Stomach (tissue), 9 donors: ENCODE measurements around the gene ZXDC. TPM values are rescaled to one million over a fixed set of nuclear protein-coding genes. Genes with fewer than 3 reads are reported as not detected.

Experiments
- DNase-seq, 2 donors: peaks; one replicate each; pipeline versions ENCODE4 v3.0.0 to v3.0.0-alpha.2; 2013 to 2019
- H3K27ac ChIP-seq, 5 donors: fragments of 200-600 bp in 4 of 5; sonication (generic) in 4 of 5; one replicate each; pipeline ENCODE4 v1.5.1; 2013 to 2019; ENCODE audit warnings: mild to moderate bottlenecking in 1 of 5, moderate library complexity in 1 of 5
- H3K27me3 ChIP-seq, 3 donors: fragments of 200-600 bp; sonication (generic); one replicate each; pipeline ENCODE4 v1.5.1; 2017 to 2019; ENCODE audit warnings: mixed run types in 1 of 3
- H3K36me3 ChIP-seq, 4 donors: fragments of 200-600 bp; sonication (generic); 1 replicate in 3 of 4; 2 replicates in 1 of 4; pipeline ENCODE4 v1.5.1; 2016 to 2019
- H3K4me1 ChIP-seq, 4 donors: fragments of 200-600 bp; sonication (generic); one replicate each; pipeline ENCODE4 v1.5.1; 2016 to 2019
- H3K4me3 ChIP-seq, 4 donors: fragments of 200-600 bp; sonication (generic) in 3 of 4; one replicate each; pipeline ENCODE4 v1.5.1; 2016 to 2019; ENCODE audit warnings: mild to moderate bottlenecking in 1 of 4
- H3K9me3 ChIP-seq, 4 donors: fragments of 200-600 bp; sonication (generic); one replicate each; pipeline ENCODE4 v1.5.1; 2016 to 2019
- CTCF ChIP-seq, 7 experiments: fragments of 450-650 bp in 4 of 7; fragments of 200-600 bp in 3 of 7; sonication (generic) in 3 of 7; IDR thresholded peaks; one replicate each; pipeline ENCODE4 v1.5.1; 2016 to 2019; ENCODE audit warnings: antibody characterized with exemption in 7 of 7, control low read depth in 2 of 7, mild to moderate bottlenecking in 1 of 7
- EP300 ChIP-seq: sonication (generic); formaldehyde crosslinking; IDR thresholded peaks from one replicate; pipeline ENCODE4 v1.6.1; 2017; ENCODE audit warnings: antibody characterized with exemption
- POLR2A ChIP-seq, 4 donors: fragments of 450-650 bp; IDR thresholded peaks; one replicate each; pipeline ENCODE4 v1.6.1; 2016; ENCODE audit warnings: antibody characterized with exemption in 4 of 4, control low read depth in 2 of 4, mild to moderate bottlenecking in 1 of 4, moderate library complexity in 1 of 4
- POLR2AphosphoS5 ChIP-seq, 3 donors: sonication (generic); formaldehyde crosslinking; IDR thresholded peaks; one replicate each; pipeline ENCODE4 v1.6.1; 2016; ENCODE audit warnings: antibody characterized with exemption in 3 of 3
- WGBS, 5 donors: extraction: QIAGEN DNeasy Blood & Tissue Kit in 3 of 5; methylation state at CpG; one replicate each; pipeline versions ENCODE4 v1.1.5 to v1.1.7; 2013 to 2018; 5-methylcytosine and 5-hydroxymethylcytosine counted together
- intact Hi-C: fragments of 100-400 bp; cut with DNase I; formaldehyde crosslinking; loops from one replicate; pipeline ENCODE4 v1.15.1; 2023; ENCODE audit warnings: low total_unique reads
- polyA plus RNA-seq, 3 donors: library from polyadenylated mRNA; stranded (reverse); fragments of 200-250 nt; gene quantifications; one replicate each; pipeline ENCODE4 v1.2.3, GENCODE V29; 2013
- total RNA-seq, 5 donors: library from RNA; depleted of rRNA; stranded (reverse); fragments of >200 nt; gene quantifications; one replicate each; pipeline versions ENCODE4 v1.1.0 to v1.2.3, GENCODE V29; 2014 to 2016
- donor health status: healthy with polysubstance abuse.
- donor health status: Bipolar disorder and iron deficiency.
- donor health status: healthy.

Gene ZXDC
- total and polyA plus RNA-seq, 8 donors, result 6.1 to 73.2 (median 22.4) TPM

- peaks cover 0 to 5% (median 2%) of the 10 kb centered on the region in 4 donors for H3K4me1 ChIP-seq
- intact Hi-C loops, result no loop called here
- H3K36me3 ChIP-seq, result no peaks in the 10 kb centered on the region
- no peak overlapping the region for H3K27ac ChIP-seq
- H3K4me3 ChIP-seq, result no peak overlapping the region
- no peak for TF ChIP-seq POLR2A (IDR thresholded peaks at IDR 0.05)
- DNase-seq, result peak in 1 of 2 donors; percentile 50
- no peaks in the 10 kb centered on the region for H3K9me3 ChIP-seq
- no peaks in the 10 kb centered on the region for H3K27me3 ChIP-seq
- 77 to 86% (median 83%) methylated on average over 11 to 16 of the region's 16 CpGs for WGBS, 5 donors
Observed at GRCh38 chr3:126481808-126482502, 6.3 kb upstream of the ZXDC start.

GRCh38 chr3:126480861-126481260, 5.2 kb upstream of the ZXDC start:
- WGBS, 5 donors, result 57 to 81% (median 64%) methylated on average over 8 of the region's 8 CpGs
- DNase-seq, result no peak

GRCh38 chr3:126480206-126480605, 4.5 kb upstream of the ZXDC start:
- Histone ChIP-seq H3K27ac (no peak overlapping the region), H3K4me3 (no peak overlapping the region), H3K9me3 (no peaks in the 10 kb centered on the region), H3K27me3 (no peaks in the 10 kb centered on the region), H3K36me3 (no peaks in the 10 kb centered on the region), H3K4me1 (peaks cover 3 to 10% (median 8%) of the 10 kb centered on the region in 4 donors)
- WGBS, 5 donors, result 77 to 92% (median 89%) methylated on average over 5 of the region's 5 CpGs
- intact Hi-C loops, result no loop called here
- TF ChIP-seq EP300 (no peak), POLR2A (IDR thresholded peaks at IDR 0.05) (no peak), POLR2AphosphoS5 (IDR thresholded peaks at IDR 0.05) (no peak), CTCF (IDR thresholded peaks at IDR 0.05) (no peak)
- DNase-seq, result no peak

More at GRCh38 chr3:126480861-126481260, 5.2 kb upstream of the ZXDC start:
- intact Hi-C loops, result no loop called here
- Histone ChIP-seq H3K36me3 (no peaks in the 10 kb centered on the region), H3K27ac (no peak overlapping the region), H3K4me1 (peaks cover 3 to 10% (median 8%) of the 10 kb centered on the region in 4 donors), H3K9me3 (no peaks in the 10 kb centered on the region), H3K27me3 (no peaks in the 10 kb centered on the region), H3K4me3 (no peak overlapping the region)
- TF ChIP-seq CTCF (IDR thresholded peaks at IDR 0.05), result no peak
- TF ChIP-seq POLR2A (IDR thresholded peaks at IDR 0.05), result no peak
- no peak for TF ChIP-seq EP300
- TF ChIP-seq POLR2AphosphoS5 (IDR thresholded peaks at IDR 0.05), result no peak

GRCh38 chr3:126479642-126480041, 4.0 kb upstream of the ZXDC start:
- intact Hi-C loops, result no loop called here

More at GRCh38 chr3:126479642-126480041, 4.0 kb upstream of the ZXDC start:
- WGBS, 5 donors, result 81 to 91% (median 86%) methylated on average over 1 of the region's 1 CpG
- Histone ChIP-seq H3K36me3 (no peaks in the 10 kb centered on the region), H3K4me3 (no peak overlapping the region), H3K27ac (no peak overlapping the region), H3K27me3 (no peaks in the 10 kb centered on the region), H3K4me1 (peaks cover 3 to 14% (median 12%) of the 10 kb centered on the region in 4 donors), H3K9me3 (no peaks in the 10 kb centered on the region)
- DNase-seq, result no peak
- TF ChIP-seq CTCF (IDR thresholded peaks at IDR 0.05), result no peak
- no peak for TF ChIP-seq POLR2A (IDR thresholded peaks at IDR 0.05)
- TF ChIP-seq POLR2AphosphoS5 (IDR thresholded peaks at IDR 0.05), result no peak
- no peak for TF ChIP-seq EP300
